Kidney (tissue), 14 donors: Measurements from ENCODE around the gene SOHLH1. TPM values are rescaled to one million over a fixed set of nuclear protein-coding genes. Genes with fewer than 3 reads are reported as not detected.

ENCODE experiments used
- DNase-seq, 5 donors: peaks; one replicate each; pipeline ENCODE4 v3.0.0-alpha.2; 2013 to 2020
- FAIRE-seq: peaks from 2 replicates; lab custom pipeline; 2012; peaks lifted over from hg19 to GRCh38; lab: Jason Lieb, UNC
- H3K27ac ChIP-seq, 2 donors: one replicate each; pipeline ENCODE4 v1.7.0; 2013; ENCODE audit warnings: low read depth in 2 of 2, low read length in 2 of 2, inconsistent platforms in 1 of 2
- H3K27me3 ChIP-seq: one replicate; pipeline ENCODE4 v1.7.1; 2013; ENCODE audit warnings: low read length, inconsistent platforms; ENCODE audit not compliant: control insufficient read depth, insufficient read depth
- H3K36me3 ChIP-seq, 3 donors: one replicate each; pipeline versions ENCODE4 v1.7.0 to v1.7.1; 2013; ENCODE audit warnings: low read length in 3 of 3, control low read depth in 1 of 3, inconsistent platforms in 1 of 3; ENCODE audit not compliant: insufficient read depth in 3 of 3, control insufficient read depth in 2 of 3
- H3K4me1 ChIP-seq, 3 donors: one replicate each; pipeline versions ENCODE4 v1.7.0 to v1.7.1; 2013; ENCODE audit warnings: low read length in 3 of 3, inconsistent platforms in 1 of 3, low read depth in 1 of 3; ENCODE audit not compliant: control insufficient read depth in 2 of 3, insufficient read depth in 2 of 3
- H3K4me3 ChIP-seq, 3 donors: one replicate each; pipeline versions ENCODE4 v1.7.0 to v1.8.1; 2013; ENCODE audit warnings: low read length in 3 of 3, control low read depth in 1 of 3, inconsistent platforms in 1 of 3
- H3K9ac ChIP-seq, 3 donors: one replicate each; pipeline versions ENCODE4 v1.7.0 to v1.7.1; 2013; ENCODE audit warnings: low read length in 3 of 3, control low read depth in 1 of 3, inconsistent platforms in 1 of 3
- H3K9me3 ChIP-seq, 3 donors: one replicate each; pipeline versions ENCODE4 v1.7.0 to v1.7.1; 2013; ENCODE audit warnings: low read length in 3 of 3, control low read depth in 1 of 3, inconsistent platforms in 1 of 3; ENCODE audit not compliant: control insufficient read depth in 2 of 3, insufficient read depth in 1 of 3
- CTCF ChIP-seq: IDR thresholded peaks from 3 replicates; pipeline ENCODE4 v1.5.1; 2012; ENCODE audit warnings: mild to moderate bottlenecking, moderate library complexity, borderline replicate concordance; ENCODE audit not compliant: insufficient read depth; ENCODE audit errors: extremely low read depth
- intact Hi-C: fragments of 100-400 bp; cut with DNase I; formaldehyde crosslinking; loops from one replicate; pipeline ENCODE4 v1.11.1; 2022
- polyA plus RNA-seq: library from polyadenylated mRNA; stranded (reverse); fragments of 350-450 nt; fragmentation: Illumina TruSeq; extraction: RNeasy Lipid Tissue Mini Kit (QIAGEN cat#74804); gene quantifications from one replicate; pipeline ENCODE4 v1.2.3, GENCODE V29; 2014; ENCODE audit warnings: low read depth, low replicate concordance; ENCODE audit not compliant: insufficient read depth
- total RNA-seq: library from RNA; stranded (reverse); fragmentation: NEBNext Ultra II Directional; extraction: Animal tissue kit (Norgen Biotek cat#: 25700); gene quantifications from one replicate; pipeline ENCODE4 v1.2.1, GENCODE V29; 2021
- donor health status: control.
- donor health status: control.
- donor health status: control.
- donor health status: control.
- donor health status: control.
- donor health status: DM: yes; HTN: yes; CAD: no.
- donor health status: Normal renal cell carcinoma (clear cell type).

The SOHLH1 gene
- total and polyA plus RNA-seq, 2 donors from 2014 or later, result not detected

GRCh38 chr9:135744333-135745070 lies 45.2 kb upstream of the SOHLH1 start:
- Histone ChIP-seq H3K27ac (no peak overlapping the region), H3K9ac (no peak overlapping the region), H3K9me3 (no peaks in the 10 kb centered on the region), H3K36me3 (no peaks in the 10 kb centered on the region), H3K4me1 (no peaks in the 10 kb centered on the region), H3K4me3 (no peak overlapping the region), H3K27me3 (no peaks in the 10 kb centered on the region)
- DNase-seq (no peak), FAIRE-seq (no peak)
- intact Hi-C loops, result no loop called here
- TF ChIP-seq CTCF, result no peak

- Histone ChIP-seq H3K36me3 (no peaks in the 10 kb centered on the region), H3K27me3 (no peaks in the 10 kb centered on the region), H3K9me3 (no peaks in the 10 kb centered on the region), H3K9ac (no peak overlapping the region), H3K4me3 (no peak overlapping the region), H3K27ac (no peak overlapping the region), H3K4me1 (no peaks in the 10 kb centered on the region)
- TF ChIP-seq CTCF, result no peak
- intact Hi-C loops, result no loop called here
- FAIRE-seq (no peak), DNase-seq (no peak)
Observed at GRCh38 chr9:135743546-135744332, 44.5 kb upstream of the SOHLH1 start.

GRCh38 chr9:135743021-135743420 lies 43.7 kb upstream of the SOHLH1 start:
- Histone ChIP-seq H3K27me3 (no peaks in the 10 kb centered on the region), H3K36me3 (no peaks in the 10 kb centered on the region), H3K9me3 (no peaks in the 10 kb centered on the region), H3K4me3 (no peak overlapping the region), H3K9ac (no peak overlapping the region), H3K27ac (no peak overlapping the region), H3K4me1 (no peaks in the 10 kb centered on the region)
- intact Hi-C loops, result no loop called here
- no peak for TF ChIP-seq CTCF
- FAIRE-seq (no peak), DNase-seq (no peak)
